NCI-H2196 treated with DMSO at 0.1 percent for 48 hours (cell line): ENCODE results near the gene NFASC.

Source experiments
- DNase-seq: peaks from one replicate; lab custom pipeline; 2025; ENCODE audit not compliant: unreplicated experiment; lab: John Stamatoyannopoulos, UW

The NFASC gene

DNA sequence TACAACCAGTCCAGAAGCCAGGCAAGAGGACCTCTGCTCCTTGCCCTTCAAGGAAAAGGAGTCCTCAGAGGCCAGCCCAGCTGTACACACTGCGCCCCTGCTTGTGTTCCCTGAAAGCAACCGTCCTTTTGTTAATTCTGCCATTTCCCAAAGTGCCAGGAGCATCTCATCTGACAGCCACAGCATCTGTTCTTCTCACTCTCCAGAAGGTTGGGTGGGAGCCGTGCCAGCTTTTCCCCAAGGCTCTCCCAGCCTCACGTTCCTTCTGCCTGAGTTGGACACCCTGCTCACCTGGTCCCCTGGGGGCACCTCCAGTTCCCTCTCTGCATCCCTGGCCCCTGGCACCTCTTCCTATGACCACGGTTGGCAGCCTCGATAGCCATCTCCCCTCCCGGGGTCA is 161.8 kb downstream of the NFASC start:
- DNase-seq = no peak

- no peak for DNase-seq
These were observed 166.9 kb downstream of the NFASC start for GRCh38 chr1:205037539-205037938.

DNA sequence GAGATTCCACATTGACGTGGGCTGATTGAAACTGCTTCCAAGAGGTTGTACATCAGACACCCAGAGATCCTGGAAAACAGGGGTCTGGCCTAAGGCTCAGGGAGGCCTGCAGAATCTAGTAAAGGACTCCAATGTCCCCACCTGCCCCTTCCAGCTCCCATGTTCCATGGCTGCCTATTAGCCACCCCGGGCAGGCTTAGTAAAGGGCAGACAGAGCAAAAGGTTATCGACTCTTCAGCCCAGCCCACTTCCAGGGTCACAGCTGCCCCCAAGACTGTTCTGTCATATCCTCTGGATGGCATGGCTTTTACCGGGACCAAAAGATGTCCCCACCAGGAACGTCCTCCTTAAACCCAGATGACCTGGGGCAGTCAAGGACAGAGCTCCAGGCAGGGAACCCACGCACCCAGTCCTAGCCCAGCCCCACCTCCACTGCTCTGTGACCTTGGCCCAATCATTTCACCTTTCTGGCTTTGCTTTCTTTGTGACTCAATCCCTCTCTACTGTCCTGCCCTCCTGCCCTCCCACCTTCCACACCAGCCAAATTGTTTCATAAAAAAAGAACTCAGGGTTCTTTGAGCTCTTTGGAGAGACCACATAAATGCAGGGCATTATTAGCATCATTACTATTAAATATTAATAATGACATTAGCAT is 167.6 kb downstream of the NFASC start:
- DNase-seq = no peak

- no peak for DNase-seq
These were observed 170.5 kb downstream of the NFASC start for GRCh38 chr1:205041001-205041715.

DNA sequence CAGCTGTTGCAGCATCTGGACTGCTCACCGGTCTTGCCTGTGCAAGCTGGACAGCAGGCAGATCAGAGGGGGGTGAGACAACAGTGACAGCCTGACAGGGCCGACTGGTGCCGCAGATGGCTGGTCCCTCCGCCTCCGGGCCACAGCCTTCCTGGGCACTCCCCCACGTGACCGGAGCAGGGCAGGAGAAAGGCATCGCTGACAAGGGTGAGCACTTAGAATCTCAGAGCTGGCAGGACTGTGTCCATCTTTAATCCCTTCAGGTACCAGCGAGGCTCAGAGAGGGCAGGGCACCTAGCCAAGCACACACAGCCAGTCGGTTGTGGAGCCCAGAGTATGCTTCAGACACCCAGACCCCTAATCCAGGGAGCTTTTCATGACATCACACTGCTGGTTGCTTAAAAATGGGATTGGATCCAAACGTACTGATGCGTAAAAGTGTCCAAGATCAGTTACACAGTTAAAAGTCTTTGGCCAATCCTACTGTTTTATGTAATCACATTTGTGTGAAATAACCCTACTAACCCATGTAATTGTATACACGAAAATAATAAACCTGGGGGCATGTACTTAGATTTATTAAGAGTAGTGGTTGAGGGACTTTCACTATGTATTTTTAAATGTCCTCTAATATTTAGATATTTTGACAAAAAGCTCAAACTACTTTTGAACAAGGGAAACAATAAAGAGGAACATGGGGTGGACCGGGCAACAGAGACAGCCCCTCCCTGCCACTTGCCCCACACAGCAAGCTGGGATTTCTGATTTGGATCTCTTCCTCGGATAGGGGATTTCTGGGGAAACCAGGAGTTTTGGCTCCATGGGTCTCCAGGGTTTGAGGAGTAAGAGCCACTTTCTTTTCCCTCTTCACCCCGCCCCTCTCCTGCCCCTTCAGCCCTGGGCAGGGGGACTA is 171.6 kb downstream of the NFASC start:
- DNase-seq = no peak

GRCh38 chr1:205042911-205043806 is 172.5 kb downstream of the NFASC start, which contains the start of gene CNTN2:
CNTN2 (plus strand) TSS chr1:205043212; CDS start chr1:205053186, 9,974 bp downstream.
- no peak for DNase-seq

GRCh38 chr1:205043866-205044265 is 173.2 kb downstream of the NFASC start:
- DNase-seq = no peak

GRCh38 chr1:205044741-205045140 is 174.1 kb downstream of the NFASC start:
- no peak for DNase-seq

- no peak for DNase-seq
These were observed 174.5 kb downstream of the NFASC start for GRCh38 chr1:205045146-205045545.

DNA sequence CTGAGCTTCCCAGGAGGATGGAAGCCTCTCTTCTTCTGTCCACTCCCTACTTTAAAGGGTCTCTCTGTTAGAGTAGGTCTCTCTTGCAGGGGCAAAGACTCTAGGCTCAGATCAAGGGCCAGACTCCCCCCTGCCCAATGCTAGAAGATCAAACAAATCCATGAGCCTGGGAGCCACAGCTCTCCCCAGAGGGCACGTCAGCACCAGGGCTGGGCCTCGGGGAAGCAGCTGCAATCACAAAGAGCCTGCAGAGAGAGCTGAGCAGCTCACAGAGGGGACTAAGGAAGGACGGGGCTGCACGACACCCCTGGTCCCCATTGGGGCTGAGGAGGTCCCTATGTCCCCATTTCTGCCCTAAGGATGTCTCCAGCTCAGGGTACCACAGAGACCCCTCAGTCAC is 176.2 kb downstream of the NFASC start:
- DNase-seq = no peak

DNA sequence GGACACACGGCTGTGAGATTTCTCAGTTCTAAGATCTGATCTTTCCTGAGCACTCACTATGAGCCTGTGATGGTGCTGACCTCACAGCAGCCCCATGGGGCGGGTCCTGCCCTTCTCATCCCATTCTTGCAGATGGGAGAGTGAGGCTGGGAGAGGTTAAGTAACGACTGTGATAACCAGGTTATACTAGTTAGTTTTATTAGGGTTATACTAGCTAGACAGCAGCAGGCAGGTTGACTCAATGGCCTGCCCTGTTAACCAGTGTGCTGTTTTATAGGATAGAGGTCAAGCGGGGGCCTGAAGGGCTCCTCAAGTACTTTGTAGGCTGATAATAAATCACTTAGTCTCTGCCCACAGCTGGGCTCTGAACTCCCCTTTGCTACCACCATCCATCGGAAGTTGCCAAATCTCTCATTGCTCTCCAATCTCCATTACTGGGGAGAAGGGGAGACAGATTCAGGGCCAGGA is 177.1 kb downstream of the NFASC start:
- no peak for DNase-seq

DNA sequence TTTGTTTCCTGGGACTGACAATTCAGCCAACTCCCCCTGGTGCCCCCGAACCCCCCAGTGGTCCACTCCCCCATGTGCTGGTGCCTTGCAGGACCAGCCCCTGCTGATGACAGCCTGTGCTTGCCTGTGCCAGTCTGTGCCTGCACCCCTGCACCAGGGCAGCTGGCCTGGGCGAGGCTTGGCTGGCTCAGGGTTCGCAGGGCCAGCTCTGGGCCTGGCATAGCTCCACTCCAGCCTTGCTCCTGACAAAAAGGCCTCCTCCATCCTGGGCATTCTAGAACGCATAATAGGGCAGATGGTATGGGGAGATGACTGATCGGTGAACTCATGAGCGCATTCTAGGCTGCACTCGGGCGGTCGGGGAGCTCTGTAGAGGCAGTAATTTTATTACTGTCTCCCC is 177.7 kb downstream of the NFASC start:
- no peak for DNase-seq

GRCh38 chr1:205049479-205049878 is 178.8 kb downstream of the NFASC start:
- DNase-seq = no peak

- no peak for DNase-seq
These were observed 182.0 kb downstream of the NFASC start for GRCh38 chr1:205052690-205053089.

- no peak for DNase-seq
These were observed 182.6 kb downstream of the NFASC start for GRCh38 chr1:205053296-205053695.

- DNase-seq = no peak
These were observed 183.4 kb downstream of the NFASC start for GRCh38 chr1:205054013-205054412.

GRCh38 chr1:205056188-205056611 is 185.5 kb downstream of the NFASC start:
- DNase-seq = no peak

GRCh38 chr1:205056956-205057568 is 186.4 kb downstream of the NFASC start:
- no peak for DNase-seq

DNA sequence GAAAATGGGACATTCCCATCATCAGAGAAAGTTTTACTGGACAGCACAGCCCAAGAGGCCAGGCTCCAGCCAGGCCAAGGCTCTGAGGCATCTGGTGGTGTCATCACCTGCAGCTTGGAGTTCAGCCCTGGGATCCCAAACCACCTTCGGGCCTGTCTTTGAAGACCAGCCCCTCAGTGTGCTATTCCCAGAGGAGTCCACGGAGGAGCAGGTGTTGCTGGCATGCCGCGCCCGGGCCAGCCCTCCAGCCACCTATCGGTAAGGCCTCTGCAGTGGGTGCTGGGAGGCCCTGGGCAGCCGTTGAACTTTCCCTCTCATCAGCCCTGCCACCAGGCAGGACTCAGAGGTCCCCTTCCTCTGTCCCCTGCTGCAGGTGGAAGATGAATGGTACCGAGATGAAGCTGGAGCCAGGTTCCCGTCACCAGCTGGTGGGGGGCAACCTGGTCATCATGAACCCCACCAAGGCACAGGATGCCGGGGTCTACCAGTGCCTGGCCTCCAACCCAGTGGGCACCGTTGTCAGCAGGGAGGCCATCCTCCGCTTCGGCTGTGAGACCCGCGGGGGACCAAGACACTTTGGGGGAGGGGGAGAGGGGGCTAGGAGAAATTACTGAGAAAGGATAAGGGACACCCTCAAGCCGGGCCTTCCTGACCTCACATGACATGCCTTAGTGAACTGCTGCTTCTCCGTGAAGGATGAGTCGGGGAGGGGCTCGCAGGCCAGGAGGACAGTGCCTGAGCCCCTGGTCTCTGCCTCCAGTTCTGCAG is 187.3 kb downstream of the NFASC start:
- DNase-seq = no peak
